CD8-positive, alpha-beta memory T cell (primary cell): ENCODE results near the gene ZMIZ1. TPM values are rescaled to one million over a fixed set of nuclear protein-coding genes. Genes with fewer than 3 reads are reported as not detected.

Source experiments
- CTCF ChIA-PET: fragments of 350-600 bp; sonication (Branson Sonifier 250); formaldehyde crosslinking; loops from one replicate; lab custom pipeline; 2021; ENCODE audit warnings: antibody characterized with exemption; lab: Charles Lee
- POLR2A ChIA-PET: fragments of 350-600 bp; sonication (Branson Sonifier 250); formaldehyde crosslinking; loops from one replicate; lab custom pipeline; 2021; ENCODE audit warnings: antibody characterized with exemption; lab: Charles Lee
- DNase-seq, 5 donors: peaks; one replicate each; pipeline versions ENCODE4 v3.0.0 to v3.0.0-alpha.2; 2020 to 2022; ENCODE audit warnings: mixed read lengths in 1 of 5
- H3K27ac ChIP-seq: one replicate; pipeline ENCODE4 v1.7.0; 2013; ENCODE audit warnings: low read depth, mild to moderate bottlenecking, low read length, moderate library complexity
- H3K27me3 ChIP-seq: 2 replicates; pipeline ENCODE4 v1.7.0; 2013; ENCODE audit warnings: low read length, mild to moderate bottlenecking; ENCODE audit not compliant: insufficient read depth, poor library complexity, severe bottlenecking
- H3K36me3 ChIP-seq: 2 replicates; pipeline ENCODE4 v1.7.0; 2013; ENCODE audit warnings: mild to moderate bottlenecking, low read length, moderate library complexity; ENCODE audit not compliant: insufficient read depth
- H3K4me1 ChIP-seq: 2 replicates; pipeline ENCODE4 v1.7.0; 2013; ENCODE audit warnings: mild to moderate bottlenecking, low read length, moderate library complexity; ENCODE audit not compliant: insufficient read depth
- H3K4me3 ChIP-seq: 2 replicates; pipeline ENCODE4 v1.7.0; 2013; ENCODE audit warnings: mild to moderate bottlenecking, low read length
- H3K9me3 ChIP-seq: 2 replicates; pipeline ENCODE4 v1.7.0; 2013; ENCODE audit warnings: mild to moderate bottlenecking, low read length
- H3K27ac Mint-ChIP-seq, 8 donors: one replicate each; pipeline ENCODE4 v1.8.0; 2020 to 2021; ENCODE audit warnings: mixed read lengths in 8 of 8, mild to moderate bottlenecking in 6 of 8, inconsistent platforms in 3 of 8, moderate library complexity in 3 of 8
- H3K27me3 Mint-ChIP-seq, 2 donors: one replicate each; pipeline ENCODE4 v1.8.0; 2020 to 2021; ENCODE audit warnings: mixed read lengths in 2 of 2, mild to moderate bottlenecking in 1 of 2, moderate library complexity in 1 of 2
- H3K36me3 Mint-ChIP-seq, 3 donors: one replicate each; pipeline ENCODE4 v1.8.0; 2020 to 2021; ENCODE audit warnings: mixed read lengths in 3 of 3, inconsistent platforms in 1 of 3, mild to moderate bottlenecking in 1 of 3
- H3K4me1 Mint-ChIP-seq, 3 donors: one replicate each; pipeline ENCODE4 v1.8.0; 2020 to 2021; ENCODE audit warnings: mixed read lengths in 3 of 3, inconsistent platforms in 1 of 3, mild to moderate bottlenecking in 1 of 3
- H3K4me3 Mint-ChIP-seq, 7 donors: one replicate each; pipeline ENCODE4 v1.8.0; 2020 to 2021; ENCODE audit warnings: mixed read lengths in 7 of 7, mild to moderate bottlenecking in 6 of 7, moderate library complexity in 4 of 7, inconsistent platforms in 2 of 7
- H3K9me3 Mint-ChIP-seq, 5 donors: one replicate each; pipeline ENCODE4 v1.8.0; 2020 to 2022; ENCODE audit warnings: mixed read lengths in 5 of 5, mild to moderate bottlenecking in 3 of 5, moderate library complexity in 2 of 5, inconsistent platforms in 1 of 5
- polyA plus RNA-seq: library from polyadenylated mRNA; unstranded; fragments of 300-500 nt; fragmentation: Illumina TruSeq; gene quantifications from one replicate; pipeline ENCODE4 v1.2.3, GENCODE V29; 2021
- total RNA-seq, 2 experiments: library from RNA; stranded (reverse); gene quantifications; one replicate each; pipeline ENCODE4 v1.2.3, GENCODE V29; 2021

Gene ZMIZ1
- total and polyA plus RNA-seq, 3 experiments from 2014 or later, result 8.0 to 36.3 (median 34.7) TPM

DNA sequence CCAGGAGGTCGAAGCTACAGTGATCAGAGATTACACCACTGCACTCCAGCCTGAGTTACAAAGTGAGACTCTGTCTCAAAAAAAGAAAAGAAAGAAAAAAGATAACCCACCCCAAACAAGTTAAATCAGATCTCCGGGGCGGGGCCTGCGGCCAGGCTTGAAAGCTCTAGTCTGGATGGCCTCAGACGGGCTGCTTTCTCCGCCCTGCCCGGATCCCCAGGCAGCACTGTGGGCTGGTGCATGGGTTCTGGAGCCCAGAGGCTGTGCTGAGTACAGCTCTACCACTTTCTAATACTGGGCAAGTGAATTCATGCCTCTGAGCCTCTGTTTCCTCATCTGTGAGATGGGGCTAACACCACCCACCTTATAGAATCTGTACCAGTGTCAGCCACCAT, 83.7 kb downstream of the ZMIZ1 start:
- Histone ChIP-seq H3K4me1 (peaks cover 32% of the 10 kb centered on the region), H3K27me3 (no peaks in the 10 kb centered on the region), H3K27ac (peak overlapping the region; percentile 51), H3K9me3 (no peaks in the 10 kb centered on the region), H3K36me3 (no peaks in the 10 kb centered on the region), H3K4me3 (no peak overlapping the region)
- Mint-ChIP-seq H3K9me3 (no peaks in the 10 kb centered on the region), H3K4me3 (no peak overlapping the region), H3K36me3 (peaks cover 0 to 2% (median 0%) of the 10 kb centered on the region in 3 donors), H3K4me1 (peaks cover 25 to 38% (median 28%) of the 10 kb centered on the region in 3 donors), H3K27me3 (no peaks in the 10 kb centered on the region), H3K27ac (peak overlapping the region in 2 of 8 donors; percentile 55 to 69)
- DNase-seq, result no peak
- ChIA-PET CTCF (no interaction called here), POLR2A (no interaction called here)

DNA sequence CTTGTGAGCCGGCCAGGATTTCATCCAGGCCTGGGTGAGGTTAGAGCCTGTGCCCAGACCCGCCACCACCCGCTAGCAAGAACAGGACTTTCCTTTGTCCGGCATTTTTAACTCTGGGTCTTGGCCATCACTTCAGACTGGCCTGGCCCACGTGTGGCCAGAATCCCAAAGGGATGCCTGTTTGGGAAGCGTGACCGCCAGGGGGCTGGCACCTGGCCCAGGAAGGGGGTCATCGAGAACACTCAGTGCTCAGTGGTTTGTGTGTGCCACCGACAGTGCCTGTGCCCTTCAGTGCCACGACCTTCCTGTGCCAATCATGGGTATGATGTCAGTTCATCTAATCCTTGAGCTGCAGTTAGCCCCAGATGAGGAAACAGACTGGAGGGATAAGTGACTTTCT, 85.0 kb downstream of the ZMIZ1 start:
- ChIA-PET CTCF (no interaction called here), POLR2A (no interaction called here)
- no peak for DNase-seq
- no peaks in the 10 kb centered on the region for H3K27me3 ChIP-seq
- Mint-ChIP-seq H3K36me3 (peaks cover 0 to 2% (median 0%) of the 10 kb centered on the region in 3 donors), H3K9me3 (no peaks in the 10 kb centered on the region), H3K27me3 (no peaks in the 10 kb centered on the region), H3K27ac (no peak overlapping the region), H3K4me1 (peaks cover 16 to 26% (median 17%) of the 10 kb centered on the region in 3 donors), H3K4me3 (no peak overlapping the region)
- H3K4me3 ChIP-seq, result no peak overlapping the region
- no peak overlapping the region for H3K27ac ChIP-seq
- peaks cover 20% of the 10 kb centered on the region for H3K4me1 ChIP-seq
- H3K9me3 ChIP-seq, result no peaks in the 10 kb centered on the region
- H3K36me3 ChIP-seq, result no peaks in the 10 kb centered on the region

DNA sequence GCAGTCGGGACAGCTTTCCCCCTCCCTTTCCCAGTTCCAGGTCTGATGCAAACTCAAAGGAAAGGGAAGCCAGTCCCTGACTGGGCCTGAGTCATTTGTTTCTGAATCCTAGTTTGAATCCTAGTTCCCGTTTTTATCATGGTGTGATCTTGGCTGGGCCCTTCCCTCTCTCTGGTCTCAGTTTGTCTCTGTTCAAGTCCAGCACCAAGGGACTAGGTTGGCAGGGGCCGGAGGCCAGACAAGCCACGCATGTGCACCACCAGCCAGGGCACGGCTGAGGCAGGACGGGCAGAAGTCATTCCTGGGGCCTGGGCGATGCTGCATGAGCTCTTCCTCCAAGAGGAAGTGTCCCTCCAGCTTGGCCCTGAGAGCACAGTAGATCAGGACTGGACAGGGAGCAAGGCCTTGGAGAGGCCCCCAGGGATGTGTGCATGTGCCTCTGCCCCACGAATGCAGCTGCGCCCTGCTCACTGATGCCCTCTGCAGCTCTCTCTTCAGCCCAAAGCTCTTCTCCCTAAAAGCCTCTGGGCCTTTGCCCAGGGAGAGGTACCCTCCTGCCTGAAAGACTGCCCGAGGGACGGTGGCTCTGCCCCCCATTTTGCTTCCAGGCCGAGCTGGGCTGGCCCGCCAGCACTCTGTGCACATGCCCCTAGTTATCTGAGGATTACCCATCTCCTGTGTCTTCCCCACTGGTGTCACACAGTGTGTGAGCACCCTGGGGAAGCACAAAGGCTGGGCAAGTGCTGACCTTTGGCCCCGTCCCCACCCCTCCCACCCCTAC, 86.7 kb downstream of the ZMIZ1 start:
- no peaks in the 10 kb centered on the region for H3K27me3 Mint-ChIP-seq
- H3K9me3 ChIP-seq, result no peaks in the 10 kb centered on the region
- H3K9me3 Mint-ChIP-seq, result no peaks in the 10 kb centered on the region
- no peaks in the 10 kb centered on the region for H3K27me3 ChIP-seq
- H3K4me1 ChIP-seq, result peaks cover 2% of the 10 kb centered on the region
- no peak overlapping the region for H3K4me3 ChIP-seq
- peaks cover 5 to 9% (median 8%) of the 10 kb centered on the region in 3 donors for H3K4me1 Mint-ChIP-seq
- no peaks in the 10 kb centered on the region for H3K36me3 ChIP-seq
- no peak overlapping the region for H3K27ac ChIP-seq
- POLR2A ChIA-PET, result no interaction called here
- no peak for DNase-seq
- H3K36me3 Mint-ChIP-seq, result peaks cover 0 to 2% (median 0%) of the 10 kb centered on the region in 3 donors
- H3K4me3 Mint-ChIP-seq, result no peak overlapping the region
- no peak overlapping the region for H3K27ac Mint-ChIP-seq
- CTCF ChIA-PET, result interaction anchor here (0.7 to 1.0 kb wide), 2 partner anchors 14 to 39 kb away, joined by 3 read pairs; no protein-coding TSS in a partner anchor

DNA sequence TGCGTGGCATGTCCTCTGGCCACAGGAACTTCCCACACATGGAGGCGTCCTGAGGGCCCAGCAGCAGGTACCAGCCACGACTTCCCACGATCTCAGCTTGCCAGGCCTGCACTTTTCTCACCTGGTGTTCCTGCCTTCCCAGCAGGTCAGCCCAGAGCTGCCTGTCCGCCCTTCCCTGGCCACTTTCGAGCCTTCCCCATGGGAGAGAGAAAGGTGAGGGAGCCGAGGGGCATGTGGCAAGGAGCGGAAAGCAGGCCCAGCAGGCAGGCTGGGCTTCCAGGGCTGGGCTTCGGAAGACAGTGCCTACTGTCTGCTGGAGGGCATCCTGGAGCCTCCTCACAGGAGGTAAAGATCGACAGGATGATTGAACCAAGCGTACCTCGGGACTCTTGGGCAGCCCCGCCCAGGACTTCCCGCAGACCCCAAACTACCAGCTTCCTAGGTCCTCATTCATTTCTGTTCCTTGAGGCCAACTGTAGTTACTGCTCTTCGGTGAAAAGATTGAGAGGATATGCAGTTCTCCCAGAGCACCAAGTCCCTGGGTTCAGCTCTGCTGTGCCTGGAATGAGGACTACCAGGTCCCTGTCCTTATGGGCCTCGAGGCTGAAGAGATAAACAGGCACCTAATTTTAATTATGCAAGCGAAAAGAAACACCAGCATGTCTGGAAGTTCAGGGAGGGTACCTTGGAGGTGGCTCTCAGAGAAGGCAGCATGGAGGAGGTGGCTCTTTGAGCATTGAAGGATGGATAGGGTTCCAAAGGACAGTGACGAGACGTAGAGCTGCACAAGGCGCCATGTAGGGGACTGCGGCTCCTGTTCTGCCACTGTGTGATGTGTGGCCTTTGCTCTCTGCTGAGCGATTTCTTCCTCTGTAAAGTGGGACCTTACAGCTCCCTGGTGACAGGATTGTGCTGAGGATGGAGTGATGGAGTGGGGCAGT, 87.8 kb downstream of the ZMIZ1 start:
- no peak overlapping the region for H3K4me3 ChIP-seq
- no peaks in the 10 kb centered on the region for H3K27me3 ChIP-seq
- Mint-ChIP-seq H3K4me3 (no peak overlapping the region), H3K27me3 (no peaks in the 10 kb centered on the region), H3K27ac (peak overlapping the region in 1 of 8 donors; percentile 83), H3K4me1 (peaks cover 0 to 4% (median 3%) of the 10 kb centered on the region in 3 donors), H3K36me3 (no peaks in the 10 kb centered on the region), H3K9me3 (no peaks in the 10 kb centered on the region)
- DNase-seq, result no peak
- H3K9me3 ChIP-seq, result no peaks in the 10 kb centered on the region
- POLR2A ChIA-PET, result no interaction called here
- H3K27ac ChIP-seq, result no peak overlapping the region
- no peaks in the 10 kb centered on the region for H3K36me3 ChIP-seq
- CTCF ChIA-PET, result interaction anchor here (1.6 kb wide), 1 partner anchor 23 kb away, joined by 3 read pairs; no protein-coding TSS in a partner anchor
- no peaks in the 10 kb centered on the region for H3K4me1 ChIP-seq

DNA sequence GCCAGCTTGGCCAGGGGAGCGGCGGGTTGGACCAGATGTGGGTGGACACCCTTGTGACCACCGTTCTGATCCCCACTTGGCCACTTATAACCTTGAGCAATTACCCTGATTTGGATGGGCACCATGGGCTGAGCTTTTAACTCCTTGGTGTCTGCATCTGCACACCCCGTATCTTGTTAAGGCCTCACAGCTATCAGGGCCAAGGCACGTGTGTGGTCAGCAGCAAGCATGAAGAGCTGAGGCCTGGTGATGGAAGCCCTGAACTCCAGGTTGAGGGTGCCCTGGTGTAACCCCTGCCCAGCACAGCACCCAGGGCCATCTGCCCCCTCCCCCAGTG, 89.2 kb downstream of the ZMIZ1 start:
- H3K27ac ChIP-seq, result no peak overlapping the region
- ChIA-PET CTCF (interaction anchor here (1.4 to 1.6 kb wide), 2 partner anchors 24 to 37 kb away, joined by 3 to 5 read pairs; no protein-coding TSS in a partner anchor), POLR2A (no interaction called here)
- no peaks in the 10 kb centered on the region for H3K9me3 ChIP-seq
- no peaks in the 10 kb centered on the region for H3K9me3 Mint-ChIP-seq
- peaks cover 0 to 4% (median 3%) of the 10 kb centered on the region in 3 donors for H3K4me1 Mint-ChIP-seq
- no peaks in the 10 kb centered on the region for H3K4me1 ChIP-seq
- H3K4me3 Mint-ChIP-seq, result no peak overlapping the region
- peaks cover 0 to 2% (median 0%) of the 10 kb centered on the region in 3 donors for H3K36me3 Mint-ChIP-seq
- no peaks in the 10 kb centered on the region for H3K27me3 ChIP-seq
- no peaks in the 10 kb centered on the region for H3K27me3 Mint-ChIP-seq
- H3K27ac Mint-ChIP-seq, result no peak overlapping the region
- H3K4me3 ChIP-seq, result no peak overlapping the region
- H3K36me3 ChIP-seq, result no peaks in the 10 kb centered on the region
- no peak for DNase-seq

DNA sequence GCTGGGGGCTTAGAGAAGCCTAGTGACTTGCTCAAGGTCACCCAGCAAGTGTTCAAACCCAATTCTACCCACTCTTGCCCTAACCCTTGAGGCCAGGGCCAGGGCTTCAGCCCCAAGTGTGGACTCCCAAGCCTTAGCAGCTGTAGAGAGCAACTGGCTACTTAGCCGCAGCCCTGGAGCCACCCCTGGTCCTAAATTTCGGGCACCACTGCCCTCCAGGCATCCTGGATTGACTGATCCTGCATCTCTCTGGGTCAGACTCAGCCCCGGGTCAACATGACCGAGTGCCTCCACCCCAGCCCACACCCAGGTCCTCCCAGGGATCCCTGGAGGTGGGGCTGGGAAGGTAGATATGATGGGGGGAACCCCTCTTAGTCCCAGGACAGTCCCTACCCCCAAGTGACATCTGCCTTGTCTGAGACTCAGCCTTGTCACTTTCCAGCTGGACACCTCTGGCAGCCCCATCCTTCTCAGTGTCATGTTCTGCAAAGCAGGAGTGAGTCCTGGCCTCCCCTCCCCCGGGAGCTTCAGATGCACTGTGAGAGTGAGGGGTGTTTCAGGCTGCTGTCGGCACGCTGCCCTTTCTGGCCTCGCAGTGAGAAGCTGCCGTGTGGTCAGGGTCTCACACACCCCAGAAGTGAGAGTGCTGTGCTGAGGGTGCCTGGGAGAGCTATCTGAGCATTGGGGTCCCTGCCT, 89.8 kb downstream of the ZMIZ1 start:
- no peak overlapping the region for H3K27ac Mint-ChIP-seq
- Histone ChIP-seq H3K27me3 (no peaks in the 10 kb centered on the region), H3K4me3 (no peak overlapping the region), H3K27ac (no peak overlapping the region), H3K4me1 (no peaks in the 10 kb centered on the region), H3K36me3 (no peaks in the 10 kb centered on the region), H3K9me3 (no peaks in the 10 kb centered on the region)
- no peak for DNase-seq
- H3K9me3 Mint-ChIP-seq, result no peaks in the 10 kb centered on the region
- H3K27me3 Mint-ChIP-seq, result no peaks in the 10 kb centered on the region
- H3K36me3 Mint-ChIP-seq, result peaks cover 0 to 4% (median 0%) of the 10 kb centered on the region in 3 donors
- no peak overlapping the region for H3K4me3 Mint-ChIP-seq
- ChIA-PET POLR2A (no interaction called here), CTCF (interaction anchor here (1.4 to 1.6 kb wide), 2 partner anchors 25 to 36 kb away, joined by 3 to 5 read pairs; no protein-coding TSS in a partner anchor)
- H3K4me1 Mint-ChIP-seq, result peaks cover 0 to 4% (median 3%) of the 10 kb centered on the region in 3 donors

DNA sequence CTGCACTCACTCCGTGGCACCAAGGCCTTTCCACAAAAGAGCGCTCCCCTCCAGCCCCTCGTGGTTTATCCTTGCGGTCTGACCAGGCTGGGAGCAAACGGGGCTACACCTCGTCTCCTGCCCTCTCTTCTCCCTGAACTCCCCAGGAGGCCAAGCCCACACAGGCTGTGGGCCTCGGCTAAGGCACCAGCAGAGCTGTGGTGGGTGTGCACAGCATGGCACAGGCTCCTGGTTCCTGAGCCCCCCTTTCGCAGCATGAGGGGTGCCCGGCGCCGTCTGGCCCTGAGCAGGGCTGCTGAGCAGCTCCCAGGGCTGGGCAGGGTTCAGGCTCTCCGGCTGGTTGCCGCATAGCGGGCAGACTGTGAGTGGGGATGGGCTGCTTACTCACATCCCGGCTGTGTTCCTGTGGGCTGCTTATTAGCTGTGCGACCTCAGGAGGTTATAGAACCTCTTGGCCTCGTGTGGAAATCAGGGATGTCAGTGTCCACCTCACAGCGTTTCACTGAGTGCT, 90.4 kb downstream of the ZMIZ1 start:
- Mint-ChIP-seq H3K27me3 (no peaks in the 10 kb centered on the region), H3K4me1 (peaks cover 0 to 4% (median 3%) of the 10 kb centered on the region in 3 donors), H3K9me3 (no peaks in the 10 kb centered on the region), H3K4me3 (no peak overlapping the region), H3K27ac (no peak overlapping the region), H3K36me3 (peaks cover 0 to 6% (median 0%) of the 10 kb centered on the region in 3 donors)
- Histone ChIP-seq H3K9me3 (no peaks in the 10 kb centered on the region), H3K27me3 (no peaks in the 10 kb centered on the region), H3K4me1 (no peaks in the 10 kb centered on the region), H3K27ac (no peak overlapping the region), H3K36me3 (no peaks in the 10 kb centered on the region), H3K4me3 (no peak overlapping the region)
- ChIA-PET POLR2A (no interaction called here), CTCF (interaction anchor here (1.4 kb wide), 1 partner anchor 36 kb away, joined by 5 read pairs; no protein-coding TSS in a partner anchor)
- no peak for DNase-seq
